K562 (cell line): ENCODE results near the gene VGLL4. TPM values are rescaled to one million over a fixed set of nuclear protein-coding genes. Genes with fewer than 3 reads are reported as not detected.

Experiments used
- ATAC-seq: fragments of 200-7000 bp; cut with Tn5 transposase; 3 replicates; pipeline ENCODE4 v1.9.1; 2020; ENCODE audit warnings: moderate library complexity
- BruUV-seq: library from RNA; stranded (reverse); fragments of 400-500 nt; replicated peaks from 2 replicates; lab custom pipeline; 2021; lab: Mats Ljungman, UMichigan
- CTCF ChIA-PET: fragments of 300-600 bp; formaldehyde crosslinking; extraction: SDS; loops from one replicate; lab custom pipeline; 2021; ENCODE audit warnings: low intra/inter-chr PET ratio; lab: Yijun Ruan, JAX
- POLR2A ChIA-PET: fragments of 300-600, 350-650 bp; sonication (Branson Sonifier 250); formaldehyde crosslinking; extraction: SDS; loops from one replicate; lab custom pipeline; 2021; ENCODE audit warnings: antibody characterized with exemption, inconsistent platforms; lab: Yijun Ruan, JAX
- DNase-seq, 4 experiments: peaks; one replicate each; pipeline versions ENCODE4 v3.0.0 to v3.0.0-alpha.2; 2011 to 2018; ENCODE audit warnings: low spot score in 3 of 4, mixed read lengths in 3 of 4; ENCODE audit errors: extremely low read depth in 1 of 4
- FAIRE-seq: peaks from 2 replicates; lab custom pipeline; 2011; peaks lifted over from hg19 to GRCh38; lab: Jason Lieb, UNC
- H2AFZ ChIP-seq: 2 replicates; pipeline ENCODE4 v1.6.0; 2011; ENCODE audit warnings: low read depth, low read length, control low read depth, inconsistent platforms
- H3K27ac ChIP-seq: fragments of 200-600 bp; 3 replicates; pipeline ENCODE4 v1.8.0; 2011; ENCODE audit warnings: low read depth, mild to moderate bottlenecking, control low read depth, inconsistent platforms, low read length, moderate library complexity, mixed read lengths; ENCODE audit errors: extremely low read depth
- H3K27me3 ChIP-seq, 2 experiments: fragments of 300-600 bp in 1 of 2; 2 replicates in 1 of 2; 3 replicates in 1 of 2; pipeline versions ENCODE4 v1.6.0 to v1.8.0; 2011; ENCODE audit warnings: inconsistent platforms in 2 of 2, low read length in 2 of 2, mild to moderate bottlenecking in 1 of 2, mixed read lengths in 1 of 2, moderate library complexity in 1 of 2; ENCODE audit not compliant: control insufficient read depth in 2 of 2, insufficient read depth in 2 of 2
- H3K36me3 ChIP-seq: fragments of 300-600 bp; 3 replicates; pipeline ENCODE4 v1.8.0; 2011; ENCODE audit warnings: mild to moderate bottlenecking, low read length, inconsistent platforms; ENCODE audit not compliant: control insufficient read depth, insufficient read depth
- H3K4me1 ChIP-seq, 2 experiments: fragments of 200-600 bp in 1 of 2; replicated peaks in 1 of 2; 2 replicates in 1 of 2; 3 replicates in 1 of 2; pipeline versions ENCODE4 v1.5.1 to v1.8.0; 2011; ENCODE audit warnings: inconsistent platforms in 2 of 2, low read length in 2 of 2, mild to moderate bottlenecking in 1 of 2, mixed read lengths in 1 of 2, moderate library complexity in 1 of 2; ENCODE audit not compliant: control insufficient read depth in 2 of 2, insufficient read depth in 2 of 2
- H3K4me2 ChIP-seq: 2 replicates; pipeline ENCODE4 v1.6.1; 2011; ENCODE audit warnings: low read length, control low read depth, inconsistent platforms, mixed read lengths; ENCODE audit not compliant: insufficient read depth
- H3K4me3 ChIP-seq: fragments of 200-600 bp; sonication (generic), shearing (Covaris generic); 2 replicates; pipeline ENCODE4 v1.5.1; 2016; ENCODE audit warnings: control low read depth, inconsistent platforms
- H3K79me2 ChIP-seq: fragments of 200-600 bp; 3 replicates; pipeline ENCODE4 v1.8.0; 2011; ENCODE audit warnings: low read length, inconsistent platforms; ENCODE audit not compliant: control insufficient read depth, insufficient read depth
- H3K9ac ChIP-seq, 2 experiments: 2 replicates each; pipeline versions ENCODE4 v1.6.0 to v1.6.1; 2011; ENCODE audit warnings: low read depth in 2 of 2, low read length in 2 of 2, control low read depth in 1 of 2, inconsistent platforms in 1 of 2, mild to moderate bottlenecking in 1 of 2, mixed read lengths in 1 of 2; ENCODE audit not compliant: insufficient read depth in 1 of 2
- H3K9me1 ChIP-seq: one replicate; pipeline ENCODE4 v1.6.0; 2011; ENCODE audit warnings: inconsistent platforms, mild to moderate bottlenecking, low read length, moderate library complexity; ENCODE audit not compliant: control insufficient read depth, insufficient read depth
- H3K9me3 ChIP-seq: replicated peaks from 2 replicates; pipeline ENCODE4 v1.5.1; 2011; ENCODE audit warnings: low read depth, low read length, inconsistent platforms; ENCODE audit not compliant: control insufficient read depth, insufficient read depth
- H4K20me1 ChIP-seq: replicated peaks from 2 replicates; pipeline ENCODE4 v1.6.1; 2011; ENCODE audit warnings: low read length, inconsistent platforms, mixed read lengths; ENCODE audit not compliant: control insufficient read depth, insufficient read depth
- CEBPB ChIP-seq: fragments of 450-650 bp; IDR thresholded peaks from 2 replicates; pipeline ENCODE4 v1.6.1; 2016; ENCODE audit warnings: missing genetic modification characterization, missing compliant biosample characterization
- MEF2D ChIP-seq: conservative IDR thresholded peaks from 2 replicates; pipeline ENCODE4 v1.6.1; 2016; ENCODE audit warnings: low read depth, missing genetic modification characterization, missing compliant biosample characterization
- PML ChIP-seq: IDR thresholded peaks from 2 replicates; pipeline ENCODE4 v1.6.1; 2012; ENCODE audit warnings: low read length, inconsistent platforms
- POLR3A ChIP-seq: IDR thresholded peaks from 2 replicates; pipeline ENCODE4 v1.6.1; 2011; ENCODE audit warnings: borderline replicate concordance, mild to moderate bottlenecking, moderate library complexity; ENCODE audit not compliant: insufficient read length, insufficient read depth; ENCODE audit errors: extremely low read depth
- PPARD ChIP-seq: fragments of 250-450 bp; sonication (Bioruptor Pico); IDR thresholded peaks from 2 replicates; pipeline ENCODE4 v1.8.0; 2022; ENCODE audit warnings: inconsistent platforms, mild to moderate bottlenecking, moderate library complexity
- SMARCE1 ChIP-seq: fragments of 450-650 bp; IDR thresholded peaks from 2 replicates; pipeline ENCODE4 v1.7.1; 2016; ENCODE audit warnings: mild to moderate bottlenecking
- STAT5A ChIP-seq: IDR thresholded peaks from 2 replicates; pipeline ENCODE4 v1.6.1; 2012; ENCODE audit warnings: low read length, inconsistent platforms, borderline replicate concordance
- TGIF2 ChIP-seq: sonication (generic); formaldehyde crosslinking; IDR thresholded peaks from 2 replicates; pipeline ENCODE4 v1.8.1; 2022; ENCODE audit warnings: mild to moderate bottlenecking, missing genetic modification reagents, moderate library complexity
- ZNF316 ChIP-seq: fragments of 450-650 bp; IDR thresholded peaks from 2 replicates; pipeline ENCODE4 v1.6.1; 2016
- ZZZ3 ChIP-seq: fragments of 450-650 bp; IDR thresholded peaks from 2 replicates; pipeline ENCODE4 v1.6.1; 2016; ENCODE audit warnings: antibody characterized with exemption, mild to moderate bottlenecking, moderate library complexity
- WGBS: fragments of 100-300 bp; shearing (Covaris generic); methylation state at CpG from one replicate; pipeline ENCODE4 v1.1.6; 2016; ENCODE audit warnings: low coverage, mixed read lengths; ENCODE audit not compliant: insufficient coverage; ENCODE audit errors: missing lambda C conversion rate; 5-methylcytosine and 5-hydroxymethylcytosine counted together
- in situ Hi-C: fragments of 300-500 bp; cut with MboI; formaldehyde crosslinking; loops from 4 replicates; pipeline ENCODE4 v1.15.0; 2018; ENCODE audit warnings: inconsistent platforms, mixed read lengths
- intact Hi-C: fragments of 100-400 bp; cut with micrococcal nuclease; formaldehyde crosslinking; loops from 2 replicates; pipeline ENCODE4 v1.14.2; 2022
- polyA plus RNA-seq, 8 experiments: library from polyadenylated mRNA; depleted of rRNA in 4 of 8; stranded (reverse) in 5 of 8; unstranded in 3 of 8; fragments of >200 nt; fragmentation: Nextera tagmentation in 2 of 8; fragmentation: Illumina TruSeq in 1 of 8; extraction: Ambion mirVana in 2 of 8; extraction: Trizol in 1 of 8; gene quantifications; 2 replicates each; pipeline versions ENCODE4 v1.2.1 to v1.2.3, GENCODE V29; 2011 to 2014; ENCODE audit warnings: inconsistent platforms in 1 of 8, missing spikeins in 1 of 8
- total RNA-seq, 7 experiments: library from RNA; depleted of rRNA in 6 of 7; stranded (reverse); fragments of >200 nt in 6 of 7; fragmentation: Illumina TruSeq in 2 of 7; extraction: Trizol in 2 of 7; gene quantifications; 2 replicates each; pipeline versions ENCODE4 v1.2.1 to v1.2.3, GENCODE V29; 2011 to 2021; ENCODE audit warnings: low replicate concordance in 1 of 7

Gene VGLL4
- total and polyA plus RNA-seq, 9 of the 15 experiments (the other 6 are each of a cell fraction or from before 2014, with no cell fraction given): 0.27 to 10.9 (median 8.6) TPM

- no peak overlapping the region for H3K4me2 ChIP-seq
- no peaks in the 10 kb centered on the region for H3K9me3 ChIP-seq
- ChIA-PET POLR2A (interaction anchor here (0.6 kb wide), 1 partner anchor 762 kb away, joined by 3 read pairs; no protein-coding TSS in a partner anchor), CTCF (no interaction called here)
- in situ Hi-C loops (no loop called here), intact Hi-C loops (no loop called here)
- 0 out of 5 replicates have a peak, but pooled peaks cover 0 to 10% of the 10 kb centered on the region in 2 experiments for H3K27me3 ChIP-seq
- H4K20me1 ChIP-seq: peaks cover 11% of the 10 kb centered on the region
- 5% methylated on average over 2 of the region's 2 CpGs for WGBS
- no peak overlapping the region for H3K9ac ChIP-seq
- H3K79me2 ChIP-seq: peaks cover 48% of the 10 kb centered on the region
- H3K36me3 ChIP-seq: no peaks in the 10 kb centered on the region
- H2AFZ ChIP-seq: no peak overlapping the region
- no TSS peak for BruUV-seq
- H3K9me1 ChIP-seq: no peaks in the 10 kb centered on the region
- H3K4me1 ChIP-seq: peaks cover 0 to 26% of the 10 kb centered on the region in 2 experiments; a peak in 3 of 5 replicates
- TF ChIP-seq PML (no peak), POLR3A (no peak), TGIF2 (CRISPR knock-in tag) (no peak), CEBPB (tag) (no peak), SMARCE1 (no peak), STAT5A (no peak)
- ATAC-seq: no peak
- no peak for DNase-seq
- no peak overlapping the region for H3K4me3 ChIP-seq
- H3K27ac ChIP-seq: no peak overlapping the region
- FAIRE-seq: no peak
These were observed 11.2 kb downstream of the VGLL4 start for GRCh38 chr3:11632564-11632963.

- POLR2A ChIA-PET: interaction anchor here (0.7 kb wide), 1 partner anchor 11 kb away, joined by 3 read pairs; no protein-coding TSS in a partner anchor
- in situ Hi-C loops: no loop called here
- Histone ChIP-seq H3K4me2 (no peak overlapping the region), H3K27ac (no peak overlapping the region), H3K9me1 (no peaks in the 10 kb centered on the region), H3K4me1 (peaks cover 0 to 25% of the 10 kb centered on the region in 2 experiments; a peak in 3 of 5 replicates), H3K9me3 (no peaks in the 10 kb centered on the region), H4K20me1 (peaks cover 11% of the 10 kb centered on the region), H3K79me2 (peaks cover 41% of the 10 kb centered on the region), H3K36me3 (no peaks in the 10 kb centered on the region), H3K4me3 (no peak overlapping the region), H3K9ac (no peak overlapping the region), H3K27me3 (0 out of 5 replicates have a peak, but pooled peaks cover 0 to 10% of the 10 kb centered on the region in 2 experiments), H2AFZ (no peak overlapping the region)
- no TSS peak for BruUV-seq
- TF ChIP-seq MEF2D (tag): no peak
- TF ChIP-seq PPARD (CRISPR knock-in tag): no peak
- TF ChIP-seq ZZZ3: no peak
- no peak for TF ChIP-seq ZNF316
- 36% methylated on average over 9 of the region's 9 CpGs for WGBS
- intact Hi-C loops: no loop called here
- ATAC-seq (no peak), DNase-seq (no peak), FAIRE-seq (no peak)
- CTCF ChIA-PET: no interaction called here
These were observed 11.9 kb downstream of the VGLL4 start for GRCh38 chr3:11631820-11632219.
